ENCODE results near the gene PSMA5.

DNA sequence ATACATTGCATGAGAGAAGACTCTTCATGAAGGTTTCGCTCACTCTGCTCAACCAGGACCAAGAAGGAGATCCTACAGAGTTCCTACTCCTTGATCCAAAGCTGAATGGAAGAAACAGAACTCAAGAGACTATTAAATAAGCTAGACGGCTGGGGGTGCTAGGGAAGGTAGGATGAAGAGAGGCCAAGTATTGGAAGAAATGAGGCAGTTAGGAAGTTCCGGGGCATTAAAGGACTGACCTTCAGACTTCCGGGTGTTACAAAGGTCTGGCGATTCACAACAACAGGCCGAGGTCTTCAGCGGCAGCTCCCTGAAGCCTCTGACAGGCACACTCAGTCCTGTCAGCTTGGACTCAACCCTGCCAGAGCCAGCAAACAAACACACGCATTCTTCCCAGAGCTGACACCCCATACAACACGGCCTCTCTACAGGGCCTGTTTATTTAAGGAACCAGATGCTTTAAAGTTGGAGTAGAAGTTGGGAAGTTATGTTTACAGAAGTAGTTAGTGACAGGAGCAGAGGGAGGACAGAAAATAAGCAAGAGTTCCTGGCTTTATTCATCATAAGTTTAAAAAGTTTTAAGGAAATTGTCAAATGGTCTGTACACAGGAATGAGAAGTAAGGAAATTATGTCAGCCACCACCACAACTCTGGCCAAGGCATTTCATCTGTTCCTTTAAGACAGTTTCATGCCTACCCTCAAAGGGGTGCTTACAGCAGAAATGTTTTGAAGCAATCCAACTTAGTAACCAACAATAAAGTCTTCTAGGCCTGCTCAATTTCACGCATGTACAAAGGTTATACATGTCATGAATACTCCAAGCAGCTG lies 33.2 kb downstream of the PSMA5 start:
- TF ChIP-seq, protein P1, sequence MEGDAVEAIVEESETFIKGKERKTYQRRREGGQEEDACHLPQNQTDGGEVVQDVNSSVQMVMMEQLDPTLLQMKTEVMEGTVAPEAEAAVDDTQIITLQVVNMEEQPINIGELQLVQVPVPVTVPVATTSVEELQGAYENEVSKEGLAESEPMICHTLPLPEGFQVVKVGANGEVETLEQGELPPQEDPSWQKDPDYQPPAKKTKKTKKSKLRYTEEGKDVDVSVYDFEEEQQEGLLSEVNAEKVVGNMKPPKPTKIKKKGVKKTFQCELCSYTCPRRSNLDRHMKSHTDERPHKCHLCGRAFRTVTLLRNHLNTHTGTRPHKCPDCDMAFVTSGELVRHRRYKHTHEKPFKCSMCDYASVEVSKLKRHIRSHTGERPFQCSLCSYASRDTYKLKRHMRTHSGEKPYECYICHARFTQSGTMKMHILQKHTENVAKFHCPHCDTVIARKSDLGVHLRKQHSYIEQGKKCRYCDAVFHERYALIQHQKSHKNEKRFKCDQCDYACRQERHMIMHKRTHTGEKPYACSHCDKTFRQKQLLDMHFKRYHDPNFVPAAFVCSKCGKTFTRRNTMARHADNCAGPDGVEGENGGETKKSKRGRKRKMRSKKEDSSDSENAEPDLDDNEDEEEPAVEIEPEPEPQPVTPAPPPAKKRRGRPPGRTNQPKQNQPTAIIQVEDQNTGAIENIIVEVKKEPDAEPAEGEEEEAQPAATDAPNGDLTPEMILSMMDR (IDR thresholded peaks at IDR 0.05) = no peak
- TF ChIP-seq POLR2A (IDR thresholded peaks at IDR 0.05) = peak; percentile 69 to 73

All from Peyer's patch (tissue), 4 donors.